ENCODE results near the gene TLR9. TPM values are rescaled to one million over a fixed set of nuclear protein-coding genes. Genes with fewer than 3 reads are reported as not detected.

Gene TLR9
- total RNA-seq, 3 donors from 2014 or later, result 0.77 to 0.89 TPM; not detected in 1

GRCh38 chr3:52176180-52176752 lies 49.2 kb downstream of the TLR9 start:
- Histone ChIP-seq H3K9me3 (no peaks in the 10 kb centered on the region), H3K4me3 (no peak overlapping the region), H3K36me3 (ENCODE audit: low read depth) (no peaks in the 10 kb centered on the region), H3K4me1 (ENCODE audit: low read depth) (no peaks in the 10 kb centered on the region)
- no peak for ATAC-seq
- TF ChIP-seq, protein P1, sequence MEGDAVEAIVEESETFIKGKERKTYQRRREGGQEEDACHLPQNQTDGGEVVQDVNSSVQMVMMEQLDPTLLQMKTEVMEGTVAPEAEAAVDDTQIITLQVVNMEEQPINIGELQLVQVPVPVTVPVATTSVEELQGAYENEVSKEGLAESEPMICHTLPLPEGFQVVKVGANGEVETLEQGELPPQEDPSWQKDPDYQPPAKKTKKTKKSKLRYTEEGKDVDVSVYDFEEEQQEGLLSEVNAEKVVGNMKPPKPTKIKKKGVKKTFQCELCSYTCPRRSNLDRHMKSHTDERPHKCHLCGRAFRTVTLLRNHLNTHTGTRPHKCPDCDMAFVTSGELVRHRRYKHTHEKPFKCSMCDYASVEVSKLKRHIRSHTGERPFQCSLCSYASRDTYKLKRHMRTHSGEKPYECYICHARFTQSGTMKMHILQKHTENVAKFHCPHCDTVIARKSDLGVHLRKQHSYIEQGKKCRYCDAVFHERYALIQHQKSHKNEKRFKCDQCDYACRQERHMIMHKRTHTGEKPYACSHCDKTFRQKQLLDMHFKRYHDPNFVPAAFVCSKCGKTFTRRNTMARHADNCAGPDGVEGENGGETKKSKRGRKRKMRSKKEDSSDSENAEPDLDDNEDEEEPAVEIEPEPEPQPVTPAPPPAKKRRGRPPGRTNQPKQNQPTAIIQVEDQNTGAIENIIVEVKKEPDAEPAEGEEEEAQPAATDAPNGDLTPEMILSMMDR (IDR thresholded peaks at IDR 0.05), result no peak
- intact Hi-C loops (cut with DNase I, micrococcal nuclease), result no loop called here
- no peak for DNase-seq

DNA sequence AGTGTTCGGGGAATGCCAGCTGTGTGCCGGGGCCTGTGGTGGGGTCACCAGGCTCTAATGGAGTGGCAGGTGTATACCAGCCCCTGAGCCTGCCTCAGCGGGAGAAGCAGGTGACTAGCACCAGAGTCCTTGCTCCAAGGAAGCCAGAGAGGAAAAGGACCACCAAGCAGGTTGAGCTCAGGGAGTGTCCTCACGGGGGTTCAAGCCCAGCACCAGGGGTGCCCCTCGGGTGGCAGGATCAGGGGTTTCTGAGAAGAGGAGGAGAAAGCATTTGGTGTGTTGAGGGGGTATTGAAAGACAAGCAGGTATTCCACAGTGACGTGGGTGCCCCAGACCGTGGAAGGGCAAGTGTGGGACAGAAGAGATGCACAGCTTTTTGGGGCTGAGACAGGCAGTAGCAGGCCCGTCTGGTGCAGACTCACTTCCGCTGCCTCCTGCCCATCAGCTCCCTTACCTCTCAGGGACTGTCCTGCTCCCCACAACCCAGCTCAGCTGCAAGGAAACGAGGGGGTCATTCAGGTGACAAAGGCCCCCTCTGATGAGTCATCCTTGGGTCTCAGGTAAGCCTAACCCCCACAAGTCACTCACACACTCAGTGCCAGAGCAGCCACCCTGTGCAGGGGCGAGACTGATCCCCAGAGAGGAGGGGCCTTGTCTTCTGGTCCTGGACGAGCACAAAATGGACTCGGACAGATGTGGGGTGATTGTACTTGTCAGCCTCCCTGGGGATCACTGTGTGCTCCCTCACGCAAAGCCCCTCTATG lies 49.8 kb downstream of the TLR9 start:
- H3K4me3 ChIP-seq, result no peak overlapping the region
- intact Hi-C loops (cut with DNase I, micrococcal nuclease), result no loop called here
- no peaks in the 10 kb centered on the region for H3K9me3 ChIP-seq
- DNase-seq (no peak), ATAC-seq (no peak)
- TF ChIP-seq, protein P1 (IDR thresholded peaks at IDR 0.05), result no peak
- H3K36me3 ChIP-seq (ENCODE audit: low read depth), result no peaks in the 10 kb centered on the region
- H3K4me1 ChIP-seq (ENCODE audit: low read depth), result no peaks in the 10 kb centered on the region

GRCh38 chr3:52174896-52175295 lies 50.5 kb downstream of the TLR9 start:
- ATAC-seq (peak; percentile 18), DNase-seq (no peak)
- H3K4me1 ChIP-seq (ENCODE audit: low read depth), result no peaks in the 10 kb centered on the region
- no peaks in the 10 kb centered on the region for H3K9me3 ChIP-seq
- H3K36me3 ChIP-seq (ENCODE audit: low read depth), result no peaks in the 10 kb centered on the region
- no peak overlapping the region for H3K4me3 ChIP-seq
- intact Hi-C loops (cut with DNase I, micrococcal nuclease), result no loop called here
- TF ChIP-seq, protein P1 (IDR thresholded peaks at IDR 0.05), result no peak

DNA sequence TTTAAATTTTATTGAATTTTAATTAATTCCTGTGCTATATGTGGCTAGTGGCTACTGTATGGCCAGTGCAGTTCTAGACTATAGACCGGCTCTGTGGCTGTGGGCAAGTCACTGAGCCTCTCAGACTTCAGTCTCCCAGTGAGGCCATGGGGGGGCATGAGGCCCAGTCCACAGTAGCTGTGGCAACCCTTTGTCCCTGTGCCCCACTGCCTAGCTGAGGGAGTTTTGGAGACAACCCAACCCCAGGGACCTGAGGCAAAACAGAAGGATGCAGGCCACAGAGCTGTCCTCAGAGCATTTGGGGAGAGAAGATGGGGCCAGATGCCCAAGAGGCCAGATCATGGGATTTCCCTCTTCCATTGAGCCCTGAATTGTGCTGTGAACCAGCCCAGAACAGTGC lies 52.3 kb downstream of the TLR9 start:
- no peaks in the 10 kb centered on the region for H3K36me3 ChIP-seq (ENCODE audit: low read depth)
- H3K4me3 ChIP-seq, result no peak overlapping the region
- H3K4me1 ChIP-seq (ENCODE audit: low read depth), result no peaks in the 10 kb centered on the region
- TF ChIP-seq, protein P1 (IDR thresholded peaks at IDR 0.05), result no peak
- DNase-seq (no peak), ATAC-seq (no peak)
- intact Hi-C loops (cut with DNase I, micrococcal nuclease), result no loop called here
- H3K9me3 ChIP-seq, result no peaks in the 10 kb centered on the region

DNA sequence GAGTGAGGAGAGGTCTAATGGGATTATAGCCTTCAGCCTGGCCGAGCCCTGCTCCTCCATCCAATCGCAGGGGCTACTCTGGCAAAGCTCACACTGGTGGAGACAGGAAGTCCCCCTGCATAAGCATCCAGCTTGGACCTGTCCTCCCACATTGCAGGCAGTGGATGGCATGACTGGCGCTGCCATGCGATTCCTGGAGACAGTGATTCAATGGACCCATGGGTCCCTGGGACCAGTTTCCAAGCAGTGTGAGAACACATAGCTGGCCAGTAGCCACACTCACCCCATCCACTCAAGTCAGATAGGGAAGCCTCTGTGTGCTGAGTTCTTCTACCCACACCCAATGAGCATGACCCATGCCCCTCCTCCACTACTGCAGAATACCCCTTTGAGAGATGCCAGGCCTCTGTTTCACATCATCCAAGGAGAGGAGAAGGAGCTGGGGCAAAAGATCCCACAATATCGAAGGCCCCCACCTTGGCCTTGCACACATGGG lies 53.1 kb downstream of the TLR9 start:
- DNase-seq (no peak), ATAC-seq (no peak)
- H3K4me1 ChIP-seq (ENCODE audit: low read depth), result no peaks in the 10 kb centered on the region
- TF ChIP-seq, protein P1 (IDR thresholded peaks at IDR 0.05), result no peak
- H3K9me3 ChIP-seq, result no peaks in the 10 kb centered on the region
- no peaks in the 10 kb centered on the region for H3K36me3 ChIP-seq (ENCODE audit: low read depth)
- H3K4me3 ChIP-seq, result no peak overlapping the region
- intact Hi-C loops (cut with DNase I, micrococcal nuclease), result no loop called here
